Limb (tissue), 2 donors: ENCODE measurements around the gene ZNF841.
"Not testable (repeated sequence)": the region's sequence is repeated elsewhere in the genome, so short reads cannot be mapped to it uniquely, and the experiment has no call there.

Experiments used
- DNase-seq, 2 donors: peaks; one replicate each; pipeline ENCODE4 v3.0.0-alpha.2; 2016; ENCODE audit errors: extremely low spot score in 2 of 2

The ZNF841 gene

DNA sequence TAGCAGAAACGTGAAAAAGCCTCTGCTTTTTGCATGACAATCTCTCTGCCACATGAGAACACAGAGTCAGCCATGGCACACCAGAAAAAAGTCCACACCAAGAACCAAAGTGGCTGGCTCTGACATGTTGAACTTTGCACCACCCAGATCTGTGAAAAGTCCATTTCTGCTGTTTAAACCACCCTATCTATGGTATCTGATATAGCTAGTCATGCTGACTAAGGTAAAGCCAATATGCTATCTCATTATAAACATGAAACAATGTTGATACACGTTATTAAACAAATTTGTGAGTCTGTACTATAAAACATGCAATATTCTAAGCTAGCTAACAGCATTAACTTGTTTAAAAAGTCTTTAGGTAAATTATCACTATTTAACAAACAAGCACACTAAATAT is 25.9 kb downstream of the ZNF841 start:
- no peak for DNase-seq

DNA sequence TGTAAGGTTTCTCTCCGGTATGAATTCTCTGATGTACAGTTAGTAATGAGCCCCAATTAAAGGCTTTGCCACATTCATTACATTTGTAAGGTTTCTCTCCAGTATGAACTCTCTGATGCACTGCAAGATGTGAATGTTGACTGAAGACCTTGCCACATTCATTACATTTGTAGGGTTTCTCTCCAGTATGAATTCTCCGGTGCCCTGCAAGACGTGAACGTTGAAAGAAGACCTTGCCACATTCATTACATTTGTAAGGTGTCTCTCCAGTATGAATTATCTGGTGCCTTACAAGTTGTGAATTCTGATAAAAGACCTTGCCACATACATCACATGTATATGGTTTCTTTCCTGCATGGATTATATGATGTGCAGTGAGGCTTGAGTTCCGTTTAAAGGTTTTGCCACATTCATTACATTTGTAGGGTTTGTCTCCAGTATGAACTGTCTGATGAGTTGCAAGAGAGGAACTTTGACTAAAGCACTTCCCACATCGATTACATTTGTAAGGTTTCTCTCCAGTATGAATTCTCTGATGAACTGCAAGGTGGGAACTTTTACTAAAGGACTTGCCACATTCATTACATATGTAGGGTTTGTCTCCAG is 29.2 kb downstream of the ZNF841 start:
- no peak for DNase-seq

DNA sequence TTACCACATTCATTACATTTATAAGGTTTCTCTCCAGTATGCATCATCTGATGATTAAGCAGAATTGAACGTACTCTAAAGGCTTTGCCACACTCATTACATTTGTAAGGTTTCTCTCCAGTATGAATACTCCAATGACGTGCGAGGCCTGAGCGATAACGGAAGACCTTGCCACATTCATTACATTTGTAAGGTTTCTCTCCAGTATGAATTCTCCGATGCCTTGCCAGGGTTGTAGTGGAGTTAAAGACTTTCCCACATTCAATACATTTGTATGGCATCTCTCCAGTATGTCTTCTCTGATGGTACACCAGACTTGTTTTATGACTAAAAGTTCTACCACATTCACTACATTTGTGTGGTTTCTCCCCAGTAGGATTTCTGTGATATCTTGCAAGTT is 30.2 kb downstream of the ZNF841 start:
- DNase-seq, result no peak

DNA sequence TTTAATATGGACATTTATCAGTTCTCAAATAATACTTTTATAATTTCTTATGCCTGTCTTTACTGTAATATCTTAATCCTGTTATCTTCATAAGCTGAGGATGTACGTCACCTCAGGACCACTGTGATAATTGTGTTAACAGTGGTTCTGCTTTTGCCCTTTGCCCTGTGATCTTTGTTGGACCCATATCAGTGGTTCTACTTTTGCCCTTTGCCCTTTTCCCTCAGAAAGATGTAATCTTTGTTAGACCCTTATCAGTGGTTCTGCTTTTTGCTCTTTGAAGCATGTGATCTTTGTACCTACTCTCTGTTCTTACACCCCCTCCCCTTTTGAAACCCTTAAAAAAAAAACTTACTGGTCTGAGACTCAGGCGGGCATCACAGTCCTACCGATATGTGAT is 39.1 kb downstream of the ZNF841 start:
- not testable (repeated sequence) for DNase-seq

DNA sequence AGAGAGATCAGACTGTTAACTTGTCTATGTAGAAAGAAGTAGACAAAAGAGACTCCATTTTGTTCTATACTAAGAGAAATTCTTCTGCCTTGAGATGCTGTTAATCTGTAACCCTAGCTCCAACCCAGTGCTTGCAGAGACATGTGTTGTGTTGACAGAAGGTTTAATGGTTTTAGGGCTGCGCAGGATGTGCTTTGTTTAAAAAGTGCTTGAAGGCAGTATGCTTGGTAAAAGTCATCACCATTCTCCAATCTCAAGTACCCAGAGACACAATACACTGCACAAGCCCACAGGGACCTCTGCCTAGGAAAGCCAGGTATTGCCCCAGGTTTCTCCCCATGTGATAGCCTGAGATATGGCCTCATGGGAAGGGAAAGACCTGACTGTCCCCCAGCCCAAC is 43.8 kb downstream of the ZNF841 start:
- not testable (repeated sequence) for DNase-seq

DNA sequence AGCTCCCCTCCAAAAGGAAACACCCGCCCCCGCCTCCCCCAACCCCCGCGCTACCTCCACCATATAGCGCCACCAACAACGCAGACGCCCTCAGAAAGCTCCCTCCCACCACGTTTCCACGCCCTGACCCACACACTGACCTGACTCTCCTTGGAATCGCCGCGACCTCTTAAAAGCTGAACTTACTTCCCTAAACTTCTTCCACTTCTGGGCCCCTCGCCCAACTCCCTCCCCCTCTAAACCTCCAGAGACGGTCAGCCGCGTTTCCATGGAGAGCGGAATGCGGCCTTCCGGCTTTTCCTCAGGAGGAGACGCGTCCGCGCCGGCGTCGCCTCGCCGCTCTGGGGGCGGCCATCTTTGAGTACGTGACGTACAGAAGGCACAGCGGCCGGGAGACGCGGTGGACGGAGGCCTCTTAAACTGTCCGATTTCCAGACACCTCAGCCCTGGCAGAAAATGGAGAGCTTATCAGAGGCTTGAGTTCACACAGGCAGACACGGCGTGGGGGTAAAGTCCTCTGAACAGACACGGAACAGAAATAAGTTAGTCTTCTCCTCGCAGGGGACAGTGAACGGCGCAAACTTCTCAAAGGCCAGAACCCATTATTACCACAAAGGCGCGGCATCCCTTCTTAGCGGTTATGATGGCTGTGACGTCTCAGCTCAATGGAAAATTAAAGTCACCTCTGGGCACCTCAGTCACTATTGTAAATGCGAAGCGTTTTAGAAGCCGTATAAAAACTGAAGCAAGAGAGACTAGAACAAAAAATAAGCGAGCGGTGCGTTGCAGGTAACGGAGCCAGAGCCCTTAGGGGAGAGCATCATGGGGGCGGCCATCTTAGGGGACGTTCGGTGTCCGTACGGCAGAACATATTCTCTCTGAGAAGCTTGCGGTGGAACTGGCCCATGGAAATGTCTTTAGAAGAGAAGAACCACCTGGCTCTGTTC is 46.7 kb downstream of the ZNF841 start, which contains the start of gene ZNF432:
Gene ZNF432 (minus strand): TSS at position 284 of the 947 bp plus-strand sequence. CDS start 1,970 bp downstream, outside the sequence.
- DNase-seq, result peak; percentile 92 to 96

DNA sequence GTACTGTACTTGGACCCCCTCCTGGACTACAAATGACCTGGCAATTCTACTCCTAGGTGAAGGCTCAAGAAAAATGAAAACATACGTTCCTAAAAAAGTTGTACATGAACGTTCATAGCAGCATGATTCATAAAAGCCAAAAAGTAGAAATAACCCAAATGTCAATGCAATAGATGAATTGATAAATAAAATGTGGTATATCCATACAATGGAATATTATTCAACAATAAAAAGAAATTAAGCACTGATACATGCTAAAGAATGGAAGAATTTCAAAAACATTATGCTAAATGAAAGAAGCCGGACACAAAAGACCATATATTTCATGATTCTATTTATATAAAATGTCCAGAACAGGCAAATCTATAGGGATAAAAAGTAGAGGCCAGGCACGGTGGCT is 56.4 kb downstream of the ZNF841 start:
- DNase-seq, result no peak

DNA sequence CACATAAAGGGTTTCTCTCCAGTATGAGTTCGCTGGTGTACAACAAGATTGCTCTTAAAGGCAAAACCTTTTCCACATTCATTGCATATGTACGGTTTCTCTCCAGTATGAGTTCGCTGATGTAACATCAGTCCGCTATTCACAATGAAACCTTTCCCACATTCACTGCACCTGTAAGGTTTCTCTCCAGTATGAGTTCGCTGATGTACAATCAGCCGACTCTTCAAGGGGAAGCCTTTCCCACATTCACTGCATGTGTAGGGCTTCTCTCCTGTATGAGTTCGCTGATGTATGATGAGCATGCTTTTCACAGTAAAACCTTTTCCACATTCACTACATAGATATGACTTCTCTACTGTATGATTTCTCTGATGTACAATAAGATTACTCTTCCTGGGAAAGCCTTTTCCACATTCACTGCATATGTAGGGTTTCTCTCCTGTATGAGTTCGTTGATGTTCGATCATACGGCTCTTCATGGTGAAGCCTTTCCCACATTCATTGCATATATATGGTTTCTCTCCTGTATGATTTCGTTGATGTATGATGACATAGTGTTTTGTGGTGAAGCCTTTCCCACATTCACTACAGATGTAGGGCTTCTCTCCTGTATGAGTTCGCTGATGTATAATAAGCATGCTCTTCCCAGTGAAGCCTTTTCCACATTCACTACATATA is 61.4 kb downstream of the ZNF841 start:
- DNase-seq, result no peak

DNA sequence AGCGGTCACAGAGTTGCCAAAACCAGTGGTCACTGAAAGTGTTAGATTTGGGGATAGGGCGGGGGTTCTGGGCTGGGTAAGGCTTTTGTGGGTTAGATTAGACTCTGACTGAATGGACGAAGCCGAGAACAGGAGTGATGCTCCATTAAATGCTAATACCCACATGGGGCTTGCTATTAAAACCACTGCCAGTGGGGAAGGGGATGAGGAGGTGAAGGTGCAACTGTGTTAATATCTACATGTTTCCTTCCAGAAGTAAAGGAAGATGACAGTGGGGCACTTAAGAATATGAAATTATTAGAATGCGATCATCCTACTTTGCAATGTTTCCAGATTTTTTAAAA is 66.8 kb downstream of the ZNF841 start:
- DNase-seq, result no peak

DNA sequence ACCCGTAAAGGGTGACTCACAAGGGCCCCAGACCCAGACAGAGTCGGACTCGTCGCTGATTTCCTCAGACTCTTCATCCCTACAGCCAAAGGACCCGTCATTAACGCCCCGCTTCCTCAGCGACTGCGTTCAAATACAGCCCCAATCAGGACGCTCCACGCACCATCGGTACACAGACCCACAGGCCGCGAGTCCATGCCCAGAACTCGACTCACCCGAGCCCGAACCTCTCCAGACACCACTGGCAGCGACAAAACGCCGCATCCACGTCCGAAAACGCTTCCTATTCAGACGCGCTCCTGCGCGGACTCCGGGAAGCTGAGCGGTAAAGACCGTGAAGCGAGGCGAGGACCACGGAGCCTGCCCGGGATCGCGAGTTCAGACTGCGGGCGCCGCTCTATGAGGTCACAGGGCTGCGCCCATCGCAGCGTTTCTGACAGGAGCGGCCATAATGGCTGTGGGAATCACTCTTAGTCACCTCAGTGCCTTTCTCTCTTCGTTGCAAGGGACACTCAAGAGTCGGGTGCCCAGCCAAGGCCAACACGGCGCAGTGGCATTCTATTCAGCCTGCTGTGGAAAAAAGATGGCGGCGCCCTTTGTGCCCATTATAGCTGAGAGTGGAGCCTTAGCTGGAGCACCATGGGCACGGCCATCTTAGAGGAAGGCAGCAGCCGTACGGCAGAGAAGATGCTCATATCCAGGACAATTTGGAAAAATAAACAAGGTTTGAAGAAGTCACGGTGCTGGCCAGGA is 67.4 kb downstream of the ZNF841 start, which contains the start of gene ZNF614:
Gene ZNF614 (minus strand): TSS at position 353 of the 753 bp plus-strand sequence. CDS start 2,634 bp downstream, outside the sequence.
- peak; percentile 92 to 94 for DNase-seq

DNA sequence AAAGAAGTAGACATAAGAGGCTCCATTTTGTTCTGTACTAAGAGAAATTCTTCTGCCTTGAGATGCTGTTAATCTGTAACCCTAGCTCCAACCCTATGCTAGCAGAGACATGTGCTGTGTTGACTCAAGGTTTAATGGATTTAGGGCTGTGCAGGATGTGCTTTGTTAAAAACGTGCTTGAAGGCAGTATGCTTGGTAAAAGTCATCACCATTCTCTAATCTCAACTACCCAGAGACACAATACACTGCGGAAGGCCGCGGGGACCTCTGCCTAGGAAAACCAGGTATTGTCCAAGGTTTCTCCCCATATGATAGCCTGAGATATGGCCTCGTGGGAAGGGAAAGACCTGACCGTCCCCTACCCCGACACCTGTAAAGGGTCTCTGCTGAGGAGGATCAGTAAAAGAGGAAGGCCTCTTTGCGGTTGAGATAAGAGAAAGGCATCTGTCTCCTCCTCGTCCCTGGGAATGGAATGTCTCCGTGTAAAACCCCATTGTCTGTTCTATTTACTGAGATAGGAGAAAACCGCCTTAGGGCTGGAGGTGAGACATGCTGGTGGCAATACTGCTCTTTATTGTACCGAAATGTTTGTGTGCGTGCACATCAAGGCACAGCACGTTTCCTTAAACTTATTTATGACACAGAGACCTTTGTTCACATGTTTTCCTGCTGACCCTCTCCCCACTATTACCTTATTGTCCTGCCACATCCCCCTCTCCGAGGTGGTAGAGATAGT is 69.1 kb downstream of the ZNF841 start:
- DNase-seq, result not testable (repeated sequence)

DNA sequence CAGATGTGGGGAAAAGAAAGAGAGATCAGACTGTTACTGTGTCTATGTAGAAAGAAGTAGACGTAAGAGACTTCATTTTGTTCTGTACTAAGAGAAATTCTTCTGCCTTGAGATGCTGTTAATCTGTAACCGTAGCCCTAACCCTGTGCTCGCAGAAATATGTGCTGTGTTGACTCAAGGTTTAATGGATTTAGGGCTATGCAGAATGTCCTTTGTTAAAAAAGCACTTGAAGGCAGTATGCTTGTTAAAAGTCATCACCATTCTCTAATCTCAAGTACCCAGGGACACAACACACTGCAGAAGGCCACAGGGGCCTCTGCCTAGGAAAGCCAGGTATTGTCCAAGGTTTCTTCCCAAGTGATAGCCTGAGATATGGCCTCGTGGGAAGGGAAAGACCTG is 71.1 kb downstream of the ZNF841 start:
- DNase-seq, result not testable (repeated sequence)

DNA sequence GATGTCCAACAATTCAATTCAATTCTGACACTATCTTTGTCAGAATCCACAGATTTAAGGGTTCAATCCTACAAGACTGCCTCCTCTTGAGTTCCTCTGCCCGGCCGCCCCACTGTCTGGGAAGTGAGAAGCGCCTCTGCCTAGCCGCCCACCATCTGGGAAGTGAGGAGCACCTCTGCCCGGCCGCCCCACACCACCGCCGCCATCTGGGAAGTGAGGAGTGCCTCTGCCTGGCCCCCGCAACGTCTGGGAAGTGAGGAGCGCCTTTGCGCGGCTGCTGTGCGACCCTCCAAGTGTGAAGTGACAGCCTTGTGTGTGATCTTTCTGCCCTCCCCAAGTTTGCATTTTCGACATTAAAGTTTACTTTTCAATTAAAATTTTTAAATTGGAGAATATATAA is 73.4 kb downstream of the ZNF841 start:
- no peak for DNase-seq

DNA sequence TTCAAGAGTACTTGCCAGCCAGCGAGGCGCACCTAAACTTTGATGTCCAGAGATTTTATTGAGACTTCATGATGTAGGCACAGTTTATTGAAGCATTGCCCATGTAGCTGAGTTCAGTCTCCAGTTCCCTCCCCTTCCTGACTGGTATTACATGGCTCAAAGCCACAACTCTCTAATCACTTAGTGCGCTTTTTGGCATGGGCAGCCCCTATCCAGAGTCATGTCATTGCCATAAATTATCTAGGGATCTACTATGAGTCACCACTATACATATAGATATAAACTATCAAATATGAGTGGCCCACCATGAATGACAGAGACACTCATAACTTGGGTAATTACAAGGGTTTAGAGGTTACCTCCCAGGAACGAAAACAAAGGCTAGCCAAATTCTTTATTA is 75.1 kb downstream of the ZNF841 start:
- no peak for DNase-seq
